Measurements from ENCODE around the gene RGS5.

RGS5 gene

GRCh38 chr1:163141556-163141955 lies 61.2 kb downstream of the RGS5 start:
- Histone ChIP-seq H3K9me3 (ENCODE audit: severe bottlenecking) (peaks cover 4% of the 10 kb centered on the region), H3K27me3 (ENCODE audit: insufficient read depth, low read depth, severe bottlenecking) (no peaks in the 10 kb centered on the region), H3K4me3 (ENCODE audit: low read depth, low read length) (no peak overlapping the region), H3K27ac (no peak overlapping the region), H3K36me3 (no peaks in the 10 kb centered on the region)
- TF ChIP-seq CTCF (IDR thresholded peaks at IDR 0.05; ENCODE audit: low read depth, low read length), result no peak
- no peak for DNase-seq

- no peak overlapping the region for H3K27ac ChIP-seq
- peaks cover 4% of the 10 kb centered on the region for H3K9me3 ChIP-seq (ENCODE audit: severe bottlenecking)
- H3K4me3 ChIP-seq (ENCODE audit: low read depth, low read length), result no peak overlapping the region
- H3K27me3 ChIP-seq (ENCODE audit: insufficient read depth, low read depth, severe bottlenecking), result no peaks in the 10 kb centered on the region
- no peaks in the 10 kb centered on the region for H3K36me3 ChIP-seq
- TF ChIP-seq CTCF (IDR thresholded peaks at IDR 0.05; ENCODE audit: low read depth, low read length), result no peak
- no peak for DNase-seq
Measured at GRCh38 chr1:163137556-163138265, 65.0 kb downstream of the RGS5 start.

- DNase-seq, result no peak
- no peaks in the 10 kb centered on the region for H3K36me3 ChIP-seq
- no peak overlapping the region for H3K4me3 ChIP-seq (ENCODE audit: low read depth, low read length)
- H3K27ac ChIP-seq, result no peak overlapping the region
- H3K27me3 ChIP-seq (ENCODE audit: insufficient read depth, low read depth, severe bottlenecking), result no peaks in the 10 kb centered on the region
- peaks cover 2% of the 10 kb centered on the region for H3K9me3 ChIP-seq (ENCODE audit: severe bottlenecking)
- TF ChIP-seq CTCF (IDR thresholded peaks at IDR 0.05; ENCODE audit: low read depth, low read length), result no peak
Measured at GRCh38 chr1:163131981-163132380, 70.7 kb downstream of the RGS5 start.

GRCh38 chr1:163130225-163130856 lies 72.4 kb downstream of the RGS5 start:
- Histone ChIP-seq H3K36me3 (no peaks in the 10 kb centered on the region), H3K4me3 (ENCODE audit: low read depth, low read length) (no peak overlapping the region), H3K27ac (no peak overlapping the region), H3K9me3 (ENCODE audit: severe bottlenecking) (no peaks in the 10 kb centered on the region), H3K27me3 (ENCODE audit: insufficient read depth, low read depth, severe bottlenecking) (no peaks in the 10 kb centered on the region)
- no peak for TF ChIP-seq CTCF (IDR thresholded peaks at IDR 0.05; ENCODE audit: low read depth, low read length)
- no peak for DNase-seq

GRCh38 chr1:163128282-163128681 lies 74.4 kb downstream of the RGS5 start:
- H3K36me3 ChIP-seq, result no peaks in the 10 kb centered on the region
- TF ChIP-seq CTCF (IDR thresholded peaks at IDR 0.05; ENCODE audit: low read depth, low read length), result no peak
- H3K27me3 ChIP-seq (ENCODE audit: insufficient read depth, low read depth, severe bottlenecking), result no peaks in the 10 kb centered on the region
- H3K9me3 ChIP-seq (ENCODE audit: severe bottlenecking), result no peaks in the 10 kb centered on the region
- no peak overlapping the region for H3K4me3 ChIP-seq (ENCODE audit: low read depth, low read length)
- H3K27ac ChIP-seq, result no peak overlapping the region
- DNase-seq, result no peak

Data from WERI-Rb-1 (cell line).